ENCODE data around the gene EBF3. TPM values are rescaled to one million over a fixed set of nuclear protein-coding genes. Genes with fewer than 3 reads are reported as not detected.

The EBF3 gene
- polyA plus RNA-seq, 5 donors, result 1.3 to 4.1 (median 1.7) TPM

- no peak for DNase-seq
These were observed 108.1 kb downstream of the EBF3 start for GRCh38 chr10:129855836-129856563.

DNA sequence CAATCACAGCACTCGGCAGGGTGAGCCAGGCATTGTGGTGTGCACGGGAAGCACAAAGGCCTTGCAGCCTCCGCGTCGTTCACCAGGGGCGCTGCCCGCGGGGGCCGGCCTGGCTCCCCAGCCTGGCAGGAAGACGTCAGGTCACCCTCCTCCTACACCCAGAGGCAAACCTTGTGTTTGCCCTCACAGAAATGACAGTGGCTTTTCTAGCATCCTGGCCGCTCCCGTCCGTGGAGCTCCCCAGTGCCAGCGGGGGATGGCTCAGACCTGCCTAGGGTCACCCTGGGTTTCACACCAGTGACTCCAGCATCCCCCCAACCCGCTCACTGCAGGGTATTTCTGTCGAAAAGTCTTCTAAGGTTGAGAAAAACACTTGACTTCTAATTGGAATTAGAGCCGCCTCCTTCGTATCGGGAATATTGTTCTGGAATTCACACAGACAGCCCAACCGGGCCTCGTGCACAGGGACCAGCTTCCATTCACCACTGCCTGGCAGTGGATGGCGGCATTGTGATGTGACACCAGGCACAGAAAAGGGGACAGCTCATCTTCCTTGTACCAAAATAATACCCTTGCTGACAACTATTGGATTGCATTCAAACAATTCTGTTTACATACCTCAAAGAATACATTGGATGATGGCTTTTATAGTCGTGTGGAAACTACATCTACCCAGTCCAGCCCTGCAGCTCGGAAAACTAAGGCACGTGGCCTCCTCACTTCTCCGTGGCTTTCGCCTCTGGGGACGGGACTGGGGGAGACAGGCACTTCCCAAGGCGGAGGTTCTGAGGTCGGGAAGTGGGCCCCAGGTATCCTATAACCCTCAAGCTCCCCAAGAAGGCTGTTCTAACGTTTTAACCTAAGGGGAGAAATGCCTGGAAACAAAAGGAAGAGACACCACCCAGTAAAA lies 109.0 kb downstream of the EBF3 start:
- no peak for DNase-seq

GRCh38 chr10:129854158-129854557 lies 109.9 kb downstream of the EBF3 start:
- no peak for DNase-seq

- no peak for DNase-seq
These were observed 110.5 kb downstream of the EBF3 start for GRCh38 chr10:129853562-129853903.

DNA sequence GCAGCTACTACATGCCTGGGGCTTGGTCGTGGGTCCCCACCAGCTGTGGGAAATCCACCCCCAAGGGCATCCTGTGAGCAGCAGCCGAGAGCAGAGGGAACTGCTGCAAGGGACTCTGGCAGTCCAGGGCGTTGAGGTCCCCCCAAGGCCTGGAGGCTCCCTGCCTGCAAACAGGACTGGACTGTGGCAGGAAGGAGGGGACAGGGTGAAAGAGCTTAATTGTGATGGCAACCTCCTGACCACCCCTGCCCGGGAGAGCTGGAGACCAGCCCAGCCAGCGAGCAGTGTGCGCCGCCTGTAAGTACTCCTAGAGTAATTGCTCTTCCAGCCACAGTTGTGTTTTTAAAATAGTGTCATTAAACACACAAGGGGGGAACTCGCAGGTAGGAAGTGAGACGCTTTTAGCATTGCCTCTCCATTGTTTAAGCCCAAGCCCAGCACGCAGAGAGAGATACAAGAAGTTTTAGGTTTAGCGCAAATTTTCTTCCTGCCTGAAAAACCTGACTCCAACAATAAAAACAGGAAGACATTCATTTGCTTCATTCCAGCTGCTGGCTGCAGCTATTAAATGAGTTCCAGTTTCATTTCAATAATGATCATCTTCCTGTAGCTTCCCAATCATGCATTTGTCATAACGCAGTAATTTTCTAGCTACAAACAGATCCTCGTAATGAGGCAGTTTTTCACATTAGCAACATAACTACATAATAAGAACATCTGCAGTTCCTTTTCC lies 111.1 kb downstream of the EBF3 start:
- DNase-seq, result no peak

DNA sequence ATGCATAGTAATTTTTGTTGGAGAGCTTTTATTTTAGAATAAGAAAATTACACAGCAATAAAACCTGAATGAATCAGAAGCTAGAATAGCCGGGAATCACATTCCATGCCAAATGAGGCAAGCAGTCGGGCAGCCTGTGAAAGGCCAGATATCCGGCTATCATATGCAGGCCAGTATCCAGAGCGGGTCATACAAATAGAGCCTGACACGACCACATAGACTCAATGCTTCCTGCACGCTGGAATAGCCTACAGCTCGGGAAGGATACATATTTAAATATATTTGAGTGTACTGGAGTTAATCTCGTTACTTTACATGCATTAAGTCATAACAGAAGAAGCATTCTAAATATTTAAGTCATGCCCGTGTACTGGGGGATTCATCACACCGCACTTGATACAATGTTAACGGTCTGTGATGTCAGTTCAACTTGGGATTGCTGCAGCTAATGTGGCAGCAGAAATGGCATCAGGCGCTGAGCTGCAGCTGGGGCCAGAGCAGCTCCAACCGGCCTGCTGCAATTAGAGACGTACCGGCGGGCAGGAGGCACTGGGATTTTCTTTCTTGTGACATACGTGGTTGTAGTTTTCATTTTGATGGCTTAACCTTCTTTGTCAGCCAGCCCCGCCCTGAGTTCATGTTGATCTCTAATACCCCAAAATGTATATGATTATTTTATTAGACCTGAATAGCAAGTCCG lies 112.0 kb downstream of the EBF3 start:
- DNase-seq, result no peak

DNA sequence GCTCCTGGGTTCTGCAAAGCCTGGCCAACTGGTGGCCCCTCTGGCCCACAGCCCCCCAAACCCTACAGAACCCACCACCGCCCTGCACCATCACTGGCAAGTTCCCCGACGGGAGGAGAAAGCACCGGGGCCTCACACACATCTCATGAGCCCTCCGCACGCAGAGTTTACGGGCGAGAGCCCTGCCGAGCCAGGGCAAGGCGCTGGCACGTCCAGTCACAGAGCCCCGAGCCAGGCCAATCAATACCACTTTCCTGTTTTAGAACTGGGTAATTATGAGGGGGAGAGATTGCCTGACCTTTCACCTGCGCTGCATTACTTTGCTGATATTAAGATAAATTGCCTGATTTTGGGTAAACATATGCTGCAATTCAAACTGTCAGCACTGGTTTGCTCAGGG lies 113.3 kb downstream of the EBF3 start:
- DNase-seq, result no peak

DNA sequence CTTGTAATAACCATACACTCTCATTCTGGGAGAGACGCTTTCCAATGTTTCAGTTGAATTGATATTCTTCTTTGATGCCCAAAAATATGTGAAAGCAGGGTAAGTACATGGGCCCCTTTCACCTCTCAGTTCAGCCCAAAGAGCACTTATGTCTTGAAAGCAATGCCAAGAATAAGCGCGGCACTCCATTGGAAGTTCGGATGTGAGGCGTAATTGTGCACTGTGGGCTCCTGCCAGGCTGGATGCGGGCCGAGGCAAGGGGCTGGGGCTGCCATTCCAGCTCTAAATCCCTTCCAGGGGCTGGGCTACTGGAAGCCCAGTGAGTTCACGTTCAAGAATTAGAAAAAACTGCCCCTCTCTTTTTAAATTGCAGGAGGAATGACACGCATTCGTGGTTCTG lies 113.8 kb downstream of the EBF3 start:
- no peak for DNase-seq

- DNase-seq, result no peak
These were observed 114.2 kb downstream of the EBF3 start for GRCh38 chr10:129849853-129850252.

DNA sequence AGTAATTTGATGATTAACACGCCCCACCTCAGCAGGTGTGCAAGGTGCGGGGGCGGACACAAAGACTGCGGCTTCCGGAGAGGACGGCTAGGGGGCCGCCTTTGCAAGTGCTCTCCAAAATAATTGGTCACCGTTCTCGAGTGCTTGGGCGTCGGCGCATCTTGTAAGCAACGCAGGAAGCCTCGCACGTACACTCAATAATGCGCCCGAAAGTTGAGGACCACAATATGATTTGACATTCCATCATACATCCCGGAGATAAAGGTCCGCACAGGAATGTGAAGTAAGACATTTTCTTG lies 114.7 kb downstream of the EBF3 start:
- no peak for DNase-seq

- no peak for DNase-seq
These were observed 115.2 kb downstream of the EBF3 start for GRCh38 chr10:129848696-129849451.

DNA sequence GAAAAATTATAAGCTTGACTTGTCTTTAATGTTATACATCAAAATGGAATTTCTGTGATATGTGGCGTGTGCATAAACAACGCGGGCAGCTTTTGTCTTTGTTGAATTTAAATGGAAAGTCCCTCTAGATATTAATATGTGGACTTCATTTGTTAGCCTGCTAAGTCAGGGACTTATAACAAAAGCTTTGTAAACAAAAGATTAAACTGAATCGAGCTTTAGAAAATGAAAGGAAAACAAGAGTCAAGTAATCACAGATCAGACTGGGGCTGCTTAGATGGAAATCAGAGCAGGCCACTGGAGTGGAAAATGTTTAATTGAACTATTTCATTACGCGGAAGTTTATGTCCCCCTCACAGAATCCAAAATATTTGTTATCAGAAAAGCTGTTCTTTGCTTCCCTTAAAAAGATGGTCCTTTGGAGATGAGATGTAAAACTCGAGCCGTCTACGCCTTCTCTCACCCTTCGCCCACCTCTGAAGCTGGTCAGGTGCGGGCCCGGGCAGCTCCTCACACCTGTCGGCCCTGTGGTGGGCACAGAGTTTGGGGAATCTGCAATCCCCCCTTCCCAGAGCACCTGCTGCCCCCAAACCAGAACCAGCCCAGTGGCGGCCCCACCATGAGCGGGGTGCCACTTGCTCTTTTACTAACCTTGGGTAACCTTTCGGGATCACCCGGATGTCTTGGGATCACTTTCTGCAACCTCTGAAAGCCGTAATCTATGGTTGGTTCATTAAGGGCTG lies 116.2 kb downstream of the EBF3 start:
- no peak for DNase-seq

DNA sequence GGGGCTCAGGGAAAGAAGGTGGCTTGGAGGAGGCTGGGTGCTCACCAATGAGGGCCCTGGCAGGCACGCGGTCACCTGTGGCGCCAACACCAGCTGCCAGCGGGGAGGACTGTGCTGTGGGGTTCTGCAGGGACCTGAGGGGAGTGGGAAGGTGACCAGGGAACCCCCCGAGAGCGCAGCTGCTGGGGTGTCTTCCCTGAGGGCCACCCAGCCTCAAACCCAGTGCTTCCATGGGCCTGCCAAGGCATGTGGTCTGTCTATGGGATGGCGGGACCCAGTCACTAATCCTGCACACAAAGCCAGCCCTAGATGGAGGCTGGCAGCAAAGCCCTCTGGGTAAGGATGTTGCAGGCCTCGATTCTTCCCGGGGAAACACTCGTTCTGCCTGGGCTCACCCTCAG lies 117.1 kb downstream of the EBF3 start:
- no peak for DNase-seq

GRCh38 chr10:129845111-129845753 lies 118.8 kb downstream of the EBF3 start:
- DNase-seq, result no peak

GRCh38 chr10:129844216-129844766 lies 119.8 kb downstream of the EBF3 start:
- no peak for DNase-seq

GRCh38 chr10:129843702-129844101 lies 120.4 kb downstream of the EBF3 start:
- DNase-seq, result no peak

DNA sequence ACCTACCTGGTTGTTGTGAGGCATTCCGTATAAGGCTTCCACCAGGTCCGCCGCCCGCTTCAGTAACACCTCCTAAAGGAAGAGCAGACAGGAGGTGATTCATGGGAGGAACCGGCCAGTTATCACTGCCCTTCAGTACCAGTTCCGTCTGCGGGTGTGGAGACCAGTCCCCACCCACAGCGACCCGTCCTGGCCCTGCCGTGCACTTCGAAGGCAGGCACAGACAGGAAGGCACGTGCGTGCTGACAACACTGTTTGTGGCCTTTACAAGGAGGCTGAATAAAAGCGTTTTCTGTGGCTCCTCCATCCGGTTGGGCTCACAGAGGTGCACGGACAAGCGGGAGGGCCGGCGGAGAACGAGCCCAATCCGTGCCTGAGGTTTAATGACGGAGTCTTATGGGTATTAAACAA lies 120.9 kb downstream of the EBF3 start:
- DNase-seq, result no peak

DNA sequence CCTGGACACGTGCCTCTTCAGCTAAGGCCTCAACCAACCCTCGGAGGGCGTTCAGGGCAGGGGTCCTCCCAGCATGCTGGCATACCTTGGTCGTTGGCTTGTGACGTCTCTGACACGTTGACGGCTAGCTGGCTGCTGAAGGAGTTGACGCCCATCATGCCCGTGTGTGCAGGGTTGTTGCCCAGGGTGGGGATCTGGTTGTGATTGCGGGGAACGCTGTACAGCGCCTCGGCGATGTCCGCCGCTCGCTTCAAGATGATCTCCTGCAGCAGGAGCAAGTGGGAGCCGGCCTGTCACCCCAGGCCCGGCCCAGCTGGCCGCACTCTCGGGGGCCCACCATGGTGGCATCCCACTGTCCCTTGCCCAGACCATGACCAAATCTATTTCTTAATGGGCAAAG lies 122.0 kb downstream of the EBF3 start:
- DNase-seq, result no peak

- no peak for DNase-seq
These were observed 122.5 kb downstream of the EBF3 start for GRCh38 chr10:129841590-129841989.

DNA sequence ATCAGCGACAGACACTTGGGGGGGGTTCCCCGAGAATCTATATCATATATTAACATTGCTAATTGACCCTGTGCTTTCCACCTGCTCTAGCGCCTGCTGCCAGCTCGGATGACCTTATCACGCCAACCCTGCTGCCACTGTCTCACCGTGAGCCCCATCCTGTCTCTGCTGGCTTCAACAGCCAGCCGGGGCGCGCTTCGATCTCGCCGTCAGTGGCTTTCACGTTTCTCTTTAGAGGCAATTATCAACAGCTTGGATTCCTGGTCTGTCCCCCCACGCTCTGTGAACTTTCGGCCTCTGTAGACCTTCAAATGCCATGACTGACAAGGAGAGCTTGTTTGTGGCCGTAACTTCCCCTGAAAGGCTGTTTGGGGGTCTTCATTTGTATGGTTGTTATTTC lies 123.0 kb downstream of the EBF3 start:
- DNase-seq, result no peak

Measured in right lung (tissue), 5 donors.